Left lung (tissue), 10 donors: ENCODE data around the gene CLDN15. TPM values are rescaled to one million over a fixed set of nuclear protein-coding genes. Genes with fewer than 3 reads are reported as not detected.

ENCODE experiments used
- ATAC-seq: fragments of 200-7000 bp; cut with Tn5 transposase; one replicate; pipeline ENCODE4 v1.9.1; 2020; ENCODE audit warnings: moderate library complexity
- DNase-seq, 4 donors: peaks; one replicate each; pipeline ENCODE4 v3.0.0-alpha.2; 2013 to 2020
- H3K27ac ChIP-seq, 2 donors: fragments of 200-600 bp; sonication (generic) in 1 of 2; one replicate each; pipeline versions ENCODE4 v1.5.0 to v1.8.0; 2020 to 2021
- H3K27me3 ChIP-seq, 2 donors: fragments of 200-600 bp; sonication (generic) in 1 of 2; one replicate each; pipeline versions ENCODE4 v1.5.0 to v1.8.0; 2020 to 2021
- H3K36me3 ChIP-seq, 2 donors: fragments of 200-600 bp; sonication (generic) in 1 of 2; one replicate each; pipeline versions ENCODE4 v1.5.0 to v1.8.0; 2020 to 2021
- H3K4me1 ChIP-seq, 2 donors: fragments of 200-600 bp; one replicate each; pipeline ENCODE4 v1.8.0; 2021
- H3K4me3 ChIP-seq, 2 donors: fragments of 200-600 bp; sonication (generic) in 1 of 2; one replicate each; pipeline versions ENCODE4 v1.5.0 to v1.8.0; 2020 to 2021; ENCODE audit warnings: mild to moderate bottlenecking in 1 of 2
- H3K9me3 ChIP-seq, 2 donors: fragments of 200-600 bp; sonication (generic) in 1 of 2; one replicate each; pipeline versions ENCODE4 v1.5.0 to v1.8.0; 2020 to 2021
- intact Hi-C, 2 donors: fragments of 100-400 bp; cut with DNase I; formaldehyde crosslinking; loops; one replicate each; pipeline versions ENCODE4 v1.11.2 to v1.14.2; 2022
- polyA plus RNA-seq, 6 donors: library from polyadenylated mRNA; unstranded; fragments of 120-200 nt; gene quantifications; one replicate each; pipeline ENCODE4 v1.2.1, GENCODE V29; 2013; ENCODE audit not compliant: insufficient read length in 6 of 6
- total RNA-seq, 2 donors: library from RNA; stranded (reverse); fragmentation: NEBNext Ultra II Directional; extraction: Animal tissue kit (Norgen Biotek cat#: 25700); gene quantifications; one replicate each; pipeline ENCODE4 v1.2.1, GENCODE V29; 2021
- TF ChIP-seq, protein P1 (sequence below), 2 donors: fragments of 200-600 bp; sonication (generic) in 1 of 2; IDR thresholded peaks; one replicate each; pipeline versions ENCODE4 v1.5.0 to v1.8.0; 2021; ENCODE audit warnings: antibody characterized with exemption in 2 of 2
- donor health status: DM: no; HTN: yes; CAD: no.
- donor health status: DM: no; HTN: no; CAD: no.

The CLDN15 gene
- total and polyA plus RNA-seq, 8 donors: 7.6 to 19.0 (median 15.1) TPM

DNA sequence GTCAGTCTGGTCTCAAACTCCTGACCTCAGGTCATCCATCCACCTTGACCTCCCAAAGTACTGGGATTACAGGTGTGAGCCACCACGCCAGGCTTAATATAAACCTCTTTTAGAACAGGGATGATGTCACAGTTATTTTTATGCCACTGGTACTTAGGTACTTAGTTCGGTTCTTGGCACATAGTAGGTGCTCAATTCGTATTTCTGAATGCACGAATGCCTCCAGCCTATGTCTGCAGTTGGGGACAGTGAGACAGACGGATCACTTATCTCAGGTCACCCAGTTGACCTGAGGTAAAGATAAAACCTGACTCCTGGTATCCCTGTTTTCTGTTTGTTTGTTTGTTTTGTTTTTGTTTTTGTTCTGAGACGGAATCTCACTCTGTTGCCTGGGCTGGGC lies 51.4 kb downstream of the CLDN15 start:
- Histone ChIP-seq H3K27ac (no peak overlapping the region), H3K4me1 (no peaks in the 10 kb centered on the region), H3K36me3 (no peaks in the 10 kb centered on the region), H3K27me3 (peaks cover 3 to 68% of the 10 kb centered on the region in 2 donors), H3K4me3 (no peak overlapping the region), H3K9me3 (no peaks in the 10 kb centered on the region)
- intact Hi-C loops: no loop called here
- ATAC-seq (no peak), DNase-seq (no peak)
- TF ChIP-seq, protein P1, sequence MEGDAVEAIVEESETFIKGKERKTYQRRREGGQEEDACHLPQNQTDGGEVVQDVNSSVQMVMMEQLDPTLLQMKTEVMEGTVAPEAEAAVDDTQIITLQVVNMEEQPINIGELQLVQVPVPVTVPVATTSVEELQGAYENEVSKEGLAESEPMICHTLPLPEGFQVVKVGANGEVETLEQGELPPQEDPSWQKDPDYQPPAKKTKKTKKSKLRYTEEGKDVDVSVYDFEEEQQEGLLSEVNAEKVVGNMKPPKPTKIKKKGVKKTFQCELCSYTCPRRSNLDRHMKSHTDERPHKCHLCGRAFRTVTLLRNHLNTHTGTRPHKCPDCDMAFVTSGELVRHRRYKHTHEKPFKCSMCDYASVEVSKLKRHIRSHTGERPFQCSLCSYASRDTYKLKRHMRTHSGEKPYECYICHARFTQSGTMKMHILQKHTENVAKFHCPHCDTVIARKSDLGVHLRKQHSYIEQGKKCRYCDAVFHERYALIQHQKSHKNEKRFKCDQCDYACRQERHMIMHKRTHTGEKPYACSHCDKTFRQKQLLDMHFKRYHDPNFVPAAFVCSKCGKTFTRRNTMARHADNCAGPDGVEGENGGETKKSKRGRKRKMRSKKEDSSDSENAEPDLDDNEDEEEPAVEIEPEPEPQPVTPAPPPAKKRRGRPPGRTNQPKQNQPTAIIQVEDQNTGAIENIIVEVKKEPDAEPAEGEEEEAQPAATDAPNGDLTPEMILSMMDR (IDR thresholded peaks at IDR 0.05): no peak

GRCh38 chr7:101185258-101185839 lies 52.3 kb downstream of the CLDN15 start:
- DNase-seq: no peak
- peaks cover 12 to 76% of the 10 kb centered on the region in 2 donors for H3K27me3 ChIP-seq
- intact Hi-C loops: no loop called here
- no peak overlapping the region for H3K27ac ChIP-seq
- TF ChIP-seq, protein P1 (IDR thresholded peaks at IDR 0.05): no peak
- H3K4me3 ChIP-seq: no peak overlapping the region
- no peak for ATAC-seq
- no peaks in the 10 kb centered on the region for H3K36me3 ChIP-seq
- H3K9me3 ChIP-seq: no peaks in the 10 kb centered on the region
- H3K4me1 ChIP-seq: no peaks in the 10 kb centered on the region

Other genes starting within 250 kb of the CLDN15 start
- under 1 TPM in 1 of 2 donors, not detected in 1; 0.05 TPM for gene MUC17, start 217.7 kb downstream of the CLDN15 start, total RNA-seq
- under 1 TPM in 1 of 6 donors, not detected in 5; 0.46 TPM for gene MUC17, start 217.7 kb downstream of the CLDN15 start, polyA plus RNA-seq
- gene TRIM56, start 152.3 kb downstream of the CLDN15 start, total RNA-seq: 10 to 100 TPM; 42.8 to 55.6 TPM
- 10 to 100 TPM; 23.4 to 29.2 (median 25.8) TPM for gene TRIM56, start 152.3 kb downstream of the CLDN15 start, polyA plus RNA-seq
- gene SERPINE1, start 110.7 kb downstream of the CLDN15 start, total RNA-seq: 10 to 100 TPM; 59.4 to 80.5 TPM
- gene SERPINE1, start 110.7 kb downstream of the CLDN15 start, polyA plus RNA-seq: 1 to 10 TPM; 2.5 to 6.5 (median 3.9) TPM
- gene AP1S1, start 83.3 kb downstream of the CLDN15 start, total RNA-seq: 10 to 100 TPM; 39.4 to 48.7 TPM
- gene AP1S1, start 83.3 kb downstream of the CLDN15 start, polyA plus RNA-seq: 10 to 100 TPM; 83.9 to 92.6 (median 85.8) TPM
- gene VGF, start 72.2 kb downstream of the CLDN15 start, total RNA-seq: not detected
- 1 to 10 TPM in 2 of 6 donors, under 1 TPM in 4; 0.82 to 1.4 (median 0.95) TPM for gene VGF, start 72.2 kb downstream of the CLDN15 start, polyA plus RNA-seq
- not detected for gene NAT16, start 57.5 kb downstream of the CLDN15 start, total RNA-seq
- under 1 TPM; 0.04 to 0.27 (median 0.09) TPM for gene NAT16, start 57.5 kb downstream of the CLDN15 start, polyA plus RNA-seq
- gene MOGAT3, start 36.8 kb downstream of the CLDN15 start, total RNA-seq: not detected
- under 1 TPM in 5 of 6 donors, not detected in 1; 0.07 to 0.11 (median 0.08) TPM for gene MOGAT3, start 36.8 kb downstream of the CLDN15 start, polyA plus RNA-seq
- 100 to 1,000 TPM in 1 of 2 donors, 10 to 100 TPM in 1; 97.1 to 120 TPM for gene PLOD3, start 20.2 kb downstream of the CLDN15 start, total RNA-seq
- gene PLOD3, start 20.2 kb downstream of the CLDN15 start, polyA plus RNA-seq: 10 to 100 TPM; 60.9 to 69.2 (median 64.5) TPM
- 10 to 100 TPM; 66.1 to 70.5 TPM for gene ZNHIT1, start 19.6 kb downstream of the CLDN15 start, total RNA-seq
- gene ZNHIT1, start 19.6 kb downstream of the CLDN15 start, polyA plus RNA-seq: 10 to 100 TPM; 44.9 to 60.6 (median 52.3) TPM
- gene FIS1, start 7.3 kb upstream of the CLDN15 start, total RNA-seq: 100 to 1,000 TPM; 144 to 148 TPM
- gene FIS1, start 7.3 kb upstream of the CLDN15 start, polyA plus RNA-seq: 100 to 1,000 TPM; 116 to 139 (median 129) TPM
- gene IFT22, start 84.0 kb upstream of the CLDN15 start, total RNA-seq: 10 to 100 TPM; 18.8 to 27.4 TPM
- 10 to 100 TPM; 42.8 to 51.0 (median 47.2) TPM for gene IFT22, start 84.0 kb upstream of the CLDN15 start, polyA plus RNA-seq
- gene COL26A1, start 125.1 kb upstream of the CLDN15 start, total RNA-seq: under 1 TPM in 1 of 2 donors, not detected in 1; 0.76 TPM
- gene COL26A1, start 125.1 kb upstream of the CLDN15 start, polyA plus RNA-seq: 1 to 10 TPM; 5.5 to 7.7 (median 7.2) TPM